ENCODE data around the gene NOLC1.

NOLC1 gene

GRCh38 chr10:102196893-102197292, 44.7 kb downstream of the NOLC1 start:
- H3K4me1 ChIP-seq: peaks cover 8% of the 10 kb centered on the region
- no peak overlapping the region for H2AFZ ChIP-seq
- H3K27me3 ChIP-seq (ENCODE audit: control insufficient read depth, insufficient read depth, low read length): no peaks in the 10 kb centered on the region
- TF ChIP-seq CTCF (IDR thresholded peaks at IDR 0.05): no peak
- H3K27ac ChIP-seq: no peak overlapping the region
- no peak overlapping the region for H3K9ac ChIP-seq
- H3K4me3 ChIP-seq (ENCODE audit: low read depth, low read length): no peak overlapping the region
- no peaks in the 10 kb centered on the region for H3K36me3 ChIP-seq (ENCODE audit: control insufficient read depth, insufficient read depth, low read length)
- no peaks in the 10 kb centered on the region for H3K79me2 ChIP-seq
- no peak overlapping the region for H3K4me2 ChIP-seq (ENCODE audit: low read length)
- H3K9me3 ChIP-seq (ENCODE audit: control insufficient read depth, low read length): no peaks in the 10 kb centered on the region

GRCh38 chr10:102198027-102198426, 45.8 kb downstream of the NOLC1 start:
- Histone ChIP-seq H3K27me3 (ENCODE audit: control insufficient read depth, insufficient read depth, low read length) (no peaks in the 10 kb centered on the region), H3K36me3 (ENCODE audit: control insufficient read depth, insufficient read depth, low read length) (no peaks in the 10 kb centered on the region), H3K9me3 (ENCODE audit: control insufficient read depth, low read length) (no peaks in the 10 kb centered on the region), H3K4me3 (ENCODE audit: low read depth, low read length) (no peak overlapping the region), H3K4me1 (peaks cover 8% of the 10 kb centered on the region), H2AFZ (no peak overlapping the region), H3K9ac (no peak overlapping the region), H3K4me2 (ENCODE audit: low read length) (no peak overlapping the region), H3K79me2 (no peaks in the 10 kb centered on the region), H3K27ac (no peak overlapping the region)
- no peak for TF ChIP-seq CTCF (IDR thresholded peaks at IDR 0.05)

- no peak overlapping the region for H3K4me3 ChIP-seq (ENCODE audit: low read depth, low read length)
- H3K9me3 ChIP-seq (ENCODE audit: control insufficient read depth, low read length): no peaks in the 10 kb centered on the region
- H3K36me3 ChIP-seq (ENCODE audit: control insufficient read depth, insufficient read depth, low read length): no peaks in the 10 kb centered on the region
- no peak for TF ChIP-seq CTCF (IDR thresholded peaks at IDR 0.05)
- H3K4me2 ChIP-seq (ENCODE audit: low read length): no peak overlapping the region
- peaks cover 8% of the 10 kb centered on the region for H3K4me1 ChIP-seq
- H2AFZ ChIP-seq: no peak overlapping the region
- no peaks in the 10 kb centered on the region for H3K79me2 ChIP-seq
- H3K9ac ChIP-seq: no peak overlapping the region
- no peak overlapping the region for H3K27ac ChIP-seq
- H3K27me3 ChIP-seq (ENCODE audit: control insufficient read depth, insufficient read depth, low read length): no peaks in the 10 kb centered on the region
Measured at GRCh38 chr10:102200751-102201640, 48.8 kb downstream of the NOLC1 start.

- Histone ChIP-seq H3K4me1 (peaks cover 11% of the 10 kb centered on the region), H3K4me2 (ENCODE audit: low read length) (no peak overlapping the region), H2AFZ (no peak overlapping the region), H3K27me3 (ENCODE audit: control insufficient read depth, insufficient read depth, low read length) (no peaks in the 10 kb centered on the region), H3K36me3 (ENCODE audit: control insufficient read depth, insufficient read depth, low read length) (no peaks in the 10 kb centered on the region), H3K9me3 (ENCODE audit: control insufficient read depth, low read length) (no peaks in the 10 kb centered on the region), H3K27ac (no peak overlapping the region), H3K4me3 (ENCODE audit: low read depth, low read length) (no peak overlapping the region), H3K79me2 (no peaks in the 10 kb centered on the region), H3K9ac (no peak overlapping the region)
- no peak for TF ChIP-seq CTCF (IDR thresholded peaks at IDR 0.05)
Measured at GRCh38 chr10:102202386-102202785, 50.2 kb downstream of the NOLC1 start.
